ENCODE data around the gene TCN2.
"Not testable (repeated sequence)": the region's sequence is repeated elsewhere in the genome, so short reads cannot be mapped to it uniquely, and the experiment has no call there.

Gene TCN2

GRCh38 chr22:30606455-30607299 is at the start of gene TCN2:
TCN2 (plus strand) TSS chr22:30607174; CDS start chr22:30607332, 158 bp downstream.
- H3K4me3 ChIP-seq (ENCODE audit: low read depth, low read length), result no peak within 1 kb of the TSS

- H3K4me3 ChIP-seq (ENCODE audit: low read depth, low read length), result no peak overlapping the region
Measured at GRCh38 chr22:30557243-30557642, 49.7 kb upstream of the TCN2 start.

- no peak overlapping the region for H3K4me3 ChIP-seq (ENCODE audit: low read depth, low read length)
Measured at GRCh38 chr22:30559889-30560288, 47.1 kb upstream of the TCN2 start.

DNA sequence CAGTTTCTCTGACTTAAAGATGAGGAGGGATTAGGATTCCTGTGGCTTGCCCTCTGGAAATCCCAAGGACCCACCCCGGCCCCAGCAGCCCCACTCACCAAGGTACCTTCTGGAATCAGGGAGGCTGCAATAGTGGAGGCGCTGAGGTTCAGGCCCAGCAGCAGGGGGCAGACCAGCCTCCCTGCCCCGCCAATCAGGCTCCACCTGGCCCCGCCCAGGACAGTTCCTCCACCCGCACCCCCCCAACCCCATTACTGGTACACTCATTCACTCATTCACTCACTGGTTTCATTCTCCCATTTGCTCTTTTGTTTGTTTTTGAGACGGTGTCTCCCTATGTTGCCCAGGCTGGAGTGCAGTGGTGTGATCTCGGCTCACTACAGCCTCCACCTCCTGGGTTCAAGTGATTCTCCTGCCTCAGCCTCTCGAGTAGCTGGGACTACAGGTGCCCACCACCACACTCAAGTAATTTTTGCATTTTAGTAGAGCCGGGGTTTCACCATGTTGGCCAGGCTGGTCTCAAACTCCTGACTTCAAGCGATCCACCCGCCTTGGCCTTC is 46.3 kb upstream of the TCN2 start:
- H3K4me3 ChIP-seq (ENCODE audit: low read depth, low read length), result not testable (repeated sequence)

GRCh38 chr22:30561402-30562189 is 45.4 kb upstream of the TCN2 start:
- no peak overlapping the region for H3K4me3 ChIP-seq (ENCODE audit: low read depth, low read length)

DNA sequence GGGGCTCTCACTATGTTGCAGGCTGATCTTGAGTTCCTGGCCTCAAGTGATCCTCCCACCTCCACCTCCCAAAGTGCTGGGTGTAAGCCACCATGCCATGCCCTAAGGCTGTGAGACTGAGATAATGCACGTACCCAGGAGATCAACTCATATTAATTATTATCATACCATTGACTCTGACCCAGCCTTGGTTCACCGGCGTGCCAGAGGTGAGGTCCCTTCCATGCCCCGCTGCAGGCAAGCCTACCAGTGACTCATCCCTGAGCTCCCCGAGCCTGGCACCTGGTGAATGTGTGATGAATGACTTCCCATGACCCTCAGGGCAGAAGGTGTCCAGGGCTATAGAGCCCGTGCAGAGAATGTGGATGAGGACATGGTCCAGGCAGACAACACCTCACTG is 44.6 kb upstream of the TCN2 start:
- no peak overlapping the region for H3K4me3 ChIP-seq (ENCODE audit: low read depth, low read length)

DNA sequence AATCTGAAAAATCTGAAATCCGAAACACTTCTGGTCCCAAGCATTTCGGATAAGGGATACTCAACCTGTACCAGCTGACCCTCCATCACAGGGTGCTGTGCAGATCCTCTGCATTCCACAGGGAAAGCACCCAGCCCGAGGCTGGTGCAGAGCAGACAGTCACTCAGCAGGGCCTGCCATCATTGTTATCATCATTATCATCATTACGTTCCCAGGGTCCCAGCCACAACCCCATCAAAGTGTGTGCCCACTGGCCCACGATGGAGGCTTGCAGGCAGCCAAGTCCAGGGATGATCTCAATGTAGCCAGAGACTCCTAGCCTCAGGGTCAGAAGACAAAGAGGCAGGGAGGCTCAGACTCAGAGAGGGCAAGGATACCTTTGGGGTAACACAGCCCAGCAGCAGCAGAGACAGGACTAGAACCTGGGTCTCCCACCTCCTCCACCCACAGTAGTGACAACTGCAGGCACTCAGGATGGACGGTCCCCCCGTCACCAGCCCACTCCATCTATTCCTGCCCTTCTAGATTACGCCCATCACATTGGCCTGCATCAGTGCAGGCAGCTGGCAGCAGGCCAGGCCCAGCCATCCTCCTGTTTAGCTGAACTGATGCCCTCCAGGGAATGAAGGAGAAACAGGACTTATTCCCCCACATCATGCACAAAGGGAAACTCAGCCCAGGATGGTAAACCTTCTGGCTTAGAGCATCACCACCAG is 42.8 kb upstream of the TCN2 start:
- no peak overlapping the region for H3K4me3 ChIP-seq (ENCODE audit: low read depth, low read length)

- H3K4me3 ChIP-seq (ENCODE audit: low read depth, low read length), result no peak overlapping the region
Measured at GRCh38 chr22:30564761-30565119, 42.2 kb upstream of the TCN2 start.

- H3K4me3 ChIP-seq (ENCODE audit: low read depth, low read length), result no peak overlapping the region
Measured at GRCh38 chr22:30565341-30565740, 41.6 kb upstream of the TCN2 start.

- H3K4me3 ChIP-seq (ENCODE audit: low read depth, low read length), result no peak overlapping the region
Measured at GRCh38 chr22:30566125-30566524, 40.8 kb upstream of the TCN2 start.

DNA sequence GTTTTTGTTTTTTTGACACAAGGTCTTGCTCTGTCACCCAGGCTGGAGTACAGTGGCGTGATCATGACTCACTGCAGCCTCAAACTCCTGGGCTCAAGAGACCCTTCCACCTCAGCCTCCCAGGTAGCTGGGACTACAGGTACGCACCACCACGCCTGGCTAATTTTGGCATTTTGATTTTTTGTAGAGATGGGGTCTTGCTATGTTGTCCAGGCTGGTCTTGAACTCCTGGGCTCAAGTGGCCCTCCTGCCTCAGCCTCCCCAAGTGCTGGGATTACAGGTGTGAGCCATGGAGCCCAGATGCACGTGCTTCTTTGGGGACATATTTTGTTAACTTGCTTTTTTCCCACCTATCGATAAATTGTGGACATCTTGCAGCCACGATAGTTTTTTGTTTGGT is 39.7 kb upstream of the TCN2 start:
- H3K4me3 ChIP-seq (ENCODE audit: low read depth, low read length), result not testable (repeated sequence)

DNA sequence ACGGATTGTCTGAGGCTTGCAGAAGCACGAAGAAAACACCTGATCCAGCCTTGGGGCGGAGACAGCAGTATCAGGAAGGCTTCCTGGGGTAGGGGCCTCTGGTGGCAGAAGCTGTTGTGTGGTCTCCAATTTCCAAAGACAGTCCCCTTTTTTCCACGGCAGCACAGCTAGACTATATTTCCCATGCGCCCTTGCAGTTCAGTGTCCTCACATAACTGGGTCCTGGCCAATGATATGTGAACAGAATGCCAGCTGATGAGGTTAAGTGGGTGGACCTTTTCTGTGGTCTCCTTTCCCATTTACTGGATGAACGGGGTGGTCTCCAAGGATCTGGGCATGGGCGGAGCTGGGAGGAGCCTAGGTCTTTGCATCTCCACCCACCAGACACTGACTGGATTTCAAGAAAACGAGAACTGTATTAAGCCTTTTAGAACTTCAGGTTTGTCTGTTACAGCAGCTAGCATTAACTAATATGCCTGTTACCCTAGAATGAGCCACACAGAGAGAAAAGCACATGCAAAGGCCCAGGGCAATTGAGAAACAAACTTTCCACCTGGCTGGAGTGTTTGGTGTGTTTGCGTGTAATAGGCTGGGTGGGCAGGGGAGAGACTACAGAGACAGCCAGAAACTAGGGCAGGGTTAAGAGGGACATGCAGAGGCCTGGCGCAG is 38.7 kb upstream of the TCN2 start:
- no peak overlapping the region for H3K4me3 ChIP-seq (ENCODE audit: low read depth, low read length)

GRCh38 chr22:30569674-30570202 is 37.2 kb upstream of the TCN2 start:
- H3K4me3 ChIP-seq (ENCODE audit: low read depth, low read length), result no peak overlapping the region

GRCh38 chr22:30572210-30572609 is 34.8 kb upstream of the TCN2 start:
- H3K4me3 ChIP-seq (ENCODE audit: low read depth, low read length), result no peak overlapping the region

GRCh38 chr22:30572840-30573593 is 34.0 kb upstream of the TCN2 start:
- no peak overlapping the region for H3K4me3 ChIP-seq (ENCODE audit: low read depth, low read length)

DNA sequence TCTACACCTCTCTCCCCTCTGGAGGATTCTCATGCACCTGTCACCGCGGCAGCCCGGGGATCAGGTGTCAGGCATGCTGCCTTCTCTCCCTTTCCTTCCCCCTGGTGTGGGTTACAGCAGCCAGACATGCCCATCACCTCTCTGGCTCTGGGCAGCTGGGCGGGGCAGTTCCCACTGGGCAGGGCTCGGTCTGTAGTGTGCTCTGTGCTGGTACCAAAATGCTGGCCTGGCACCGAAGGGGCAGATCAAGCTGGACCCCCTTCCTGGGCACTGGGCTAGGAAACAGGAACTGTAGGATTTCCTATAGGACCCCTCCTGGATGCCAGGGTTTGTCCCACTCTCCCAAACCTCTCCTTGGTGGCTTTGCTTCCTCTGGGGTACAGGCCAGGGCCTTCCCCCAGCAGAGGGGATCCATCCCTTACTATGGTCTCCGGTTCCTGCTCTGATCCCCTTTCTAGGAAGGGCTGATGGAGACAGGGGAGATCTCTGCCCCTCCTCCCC is 33.3 kb upstream of the TCN2 start:
- peak overlapping the region; percentile 62 for H3K4me3 ChIP-seq (ENCODE audit: low read depth, low read length)

DNA sequence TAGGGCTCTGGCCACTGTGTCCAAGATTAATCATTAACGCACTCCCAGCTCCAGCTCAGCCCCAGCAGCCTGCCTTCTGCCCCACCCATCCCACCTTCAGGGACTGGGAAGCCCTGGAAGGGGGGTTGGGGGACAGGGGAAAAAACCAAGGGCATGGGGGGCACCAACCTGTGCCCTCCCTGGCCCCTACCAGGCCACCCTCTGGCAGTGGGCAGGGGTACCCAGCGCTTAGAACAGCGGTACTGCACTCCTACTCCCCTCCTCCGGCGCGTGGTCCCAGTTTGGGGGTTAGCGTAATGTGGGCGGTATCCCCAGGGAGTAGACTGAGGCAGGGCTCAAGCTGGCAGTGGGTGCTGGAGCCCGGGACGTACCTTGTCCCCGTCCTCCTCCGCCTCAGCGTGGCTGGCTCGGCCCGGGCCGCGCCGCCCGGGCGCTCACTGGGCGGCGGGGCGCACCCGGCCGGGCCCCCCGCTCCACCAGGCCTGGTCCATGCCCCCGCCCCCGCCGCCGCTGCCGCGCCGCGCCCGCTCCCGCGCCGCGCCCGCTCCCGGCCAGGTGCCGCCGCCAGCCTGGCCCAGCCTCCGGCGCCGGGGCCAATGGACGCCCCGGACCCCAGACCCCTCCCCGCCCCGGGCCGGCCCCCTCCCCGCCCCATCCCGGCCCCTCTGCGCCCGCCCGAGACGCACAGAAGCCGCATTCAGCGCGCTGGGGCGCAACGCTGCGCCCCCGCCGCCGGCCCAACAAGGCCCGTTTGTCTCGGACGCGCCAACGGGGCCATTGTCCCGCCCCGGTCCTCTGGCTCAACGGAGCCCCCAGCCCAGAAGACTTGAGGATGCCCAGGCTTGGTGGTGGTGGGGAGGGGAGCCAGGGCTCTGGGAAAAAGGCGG is 32.6 kb upstream of the TCN2 start, which contains the start of gene GAL3ST1:
GAL3ST1 (minus strand) TSS at position 571 of the 887 bp plus-strand sequence. CDS start 17,273 bp downstream, outside the sequence.
- peak within 1 kb of the TSS; percentile 62 for H3K4me3 ChIP-seq (ENCODE audit: low read depth, low read length)

DNA sequence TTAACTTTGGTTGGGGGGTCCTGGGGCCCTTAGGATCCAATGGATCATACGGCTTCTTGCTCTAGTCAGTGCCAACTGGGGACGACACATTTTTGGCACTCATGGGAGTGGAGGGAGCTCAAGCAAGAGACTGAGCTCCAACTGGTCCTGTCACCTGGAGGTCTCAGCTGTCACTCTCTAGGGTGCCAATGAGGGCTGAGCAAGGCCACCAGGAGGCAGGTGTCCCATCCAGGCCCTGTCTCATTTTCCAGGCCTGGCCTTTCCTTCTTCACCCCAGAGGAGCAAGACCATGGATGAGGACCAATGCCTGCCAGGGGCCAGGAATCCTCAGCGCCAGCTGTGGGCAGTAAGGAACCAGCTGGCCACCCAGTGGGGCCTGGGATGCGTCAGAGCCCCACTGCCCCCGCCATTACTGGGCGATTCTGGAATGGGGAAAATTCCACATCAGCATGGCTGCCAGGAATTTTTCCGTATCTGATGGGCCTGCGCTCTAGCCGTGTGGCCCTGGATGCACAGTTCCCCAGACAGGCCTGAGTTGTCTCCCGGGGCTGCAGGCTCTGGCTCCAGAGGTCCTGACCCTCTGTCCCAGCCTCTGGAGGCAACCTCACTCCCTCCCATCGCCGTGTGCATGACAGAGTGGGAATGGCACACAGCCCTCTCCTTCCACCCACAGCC is 31.8 kb upstream of the TCN2 start:
- peak overlapping the region; percentile 27 for H3K4me3 ChIP-seq (ENCODE audit: low read depth, low read length)
